ENCODE measurements around the gene PROKR2. TPM values are rescaled to one million over a fixed set of nuclear protein-coding genes. Genes with fewer than 3 reads are reported as not detected.

The PROKR2 gene
- total and polyA plus RNA-seq, 10 of the 15 experiments (the other 5 are each of a cell fraction or from before 2014, with no cell fraction given), result not detected

DNA sequence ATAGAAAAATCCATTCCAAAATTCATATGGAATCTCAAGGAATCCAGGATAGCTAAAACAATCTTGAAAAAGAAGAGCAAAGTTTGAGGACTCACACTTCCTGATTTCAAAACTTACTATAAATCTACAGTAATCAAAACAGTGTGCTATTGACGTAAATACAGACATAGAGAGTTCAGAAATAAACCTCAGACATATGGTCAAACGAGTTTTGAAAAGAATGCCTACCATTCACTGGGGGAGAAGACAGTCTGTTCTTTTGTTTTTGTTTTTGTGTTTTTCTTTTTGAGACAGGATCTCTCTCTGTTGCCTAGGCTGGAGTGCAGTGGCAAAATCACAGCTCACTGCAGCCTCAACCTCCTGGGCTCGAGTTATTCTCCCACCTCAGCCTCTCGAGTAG is 25.3 kb upstream of the PROKR2 start:
- FAIRE-seq (no peak), ATAC-seq (no peak), DNase-seq (ENCODE audit: low read depth, low spot score) (no peak)
- TF ChIP-seq NFYB (IDR thresholded peaks at IDR 0.05; ENCODE audit: insufficient read depth, low read depth, low read length) (no peak), RCOR1 (conservative IDR thresholded peaks at IDR 0.05; ENCODE audit: low read depth, low read length) (no peak), TAF1 (IDR thresholded peaks at IDR 0.05; ENCODE audit: borderline replicate concordance, low read depth, low read length) (no peak), POLR2AphosphoS2 (IDR thresholded peaks at IDR 0.05; ENCODE audit: low read depth, low read length) (no peak), FOXM1 (IDR thresholded peaks at IDR 0.05; ENCODE audit: low read depth, low read length) (no peak), TARDBP (IDR thresholded peaks at IDR 0.05; ENCODE audit: borderline replicate concordance) (no peak), LARP7 (IDR thresholded peaks at IDR 0.05) (no peak), CHD4 (IDR thresholded peaks at IDR 0.05) (no peak), KDM1A (IDR thresholded peaks at IDR 0.05; ENCODE audit: borderline replicate concordance) (no peak), MTA2 (IDR thresholded peaks at IDR 0.05; ENCODE audit: low read depth) (no peak)
- TF ChIP-seq, protein P1, sequence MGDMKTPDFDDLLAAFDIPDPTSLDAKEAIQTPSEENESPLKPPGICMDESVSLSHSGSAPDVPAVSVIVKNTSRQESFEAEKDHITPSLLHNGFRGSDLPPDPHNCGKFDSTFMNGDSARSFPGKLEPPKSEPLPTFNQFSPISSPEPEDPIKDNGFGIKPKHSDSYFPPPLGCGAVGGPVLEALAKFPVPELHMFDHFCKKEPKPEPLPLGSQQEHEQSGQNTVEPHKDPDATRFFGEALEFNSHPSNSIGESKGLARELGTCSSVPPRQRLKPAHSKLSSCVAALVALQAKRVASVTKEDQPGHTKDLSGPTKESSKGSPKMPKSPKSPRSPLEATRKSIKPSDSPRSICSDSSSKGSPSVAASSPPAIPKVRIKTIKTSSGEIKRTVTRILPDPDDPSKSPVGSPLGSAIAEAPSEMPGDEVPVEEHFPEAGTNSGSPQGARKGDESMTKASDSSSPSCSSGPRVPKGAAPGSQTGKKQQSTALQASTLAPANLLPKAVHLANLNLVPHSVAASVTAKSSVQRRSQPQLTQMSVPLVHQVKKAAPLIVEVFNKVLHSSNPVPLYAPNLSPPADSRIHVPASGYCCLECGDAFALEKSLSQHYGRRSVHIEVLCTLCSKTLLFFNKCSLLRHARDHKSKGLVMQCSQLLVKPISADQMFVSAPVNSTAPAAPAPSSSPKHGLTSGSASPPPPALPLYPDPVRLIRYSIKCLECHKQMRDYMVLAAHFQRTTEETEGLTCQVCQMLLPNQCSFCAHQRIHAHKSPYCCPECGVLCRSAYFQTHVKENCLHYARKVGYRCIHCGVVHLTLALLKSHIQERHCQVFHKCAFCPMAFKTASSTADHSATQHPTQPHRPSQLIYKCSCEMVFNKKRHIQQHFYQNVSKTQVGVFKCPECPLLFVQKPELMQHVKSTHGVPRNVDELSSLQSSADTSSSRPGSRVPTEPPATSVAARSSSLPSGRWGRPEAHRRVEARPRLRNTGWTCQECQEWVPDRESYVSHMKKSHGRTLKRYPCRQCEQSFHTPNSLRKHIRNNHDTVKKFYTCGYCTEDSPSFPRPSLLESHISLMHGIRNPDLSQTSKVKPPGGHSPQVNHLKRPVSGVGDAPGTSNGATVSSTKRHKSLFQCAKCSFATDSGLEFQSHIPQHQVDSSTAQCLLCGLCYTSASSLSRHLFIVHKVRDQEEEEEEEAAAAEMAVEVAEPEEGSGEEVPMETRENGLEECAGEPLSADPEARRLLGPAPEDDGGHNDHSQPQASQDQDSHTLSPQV (IDR thresholded peaks at IDR 0.05), result no peak
- TF ChIP-seq, protein P2, sequence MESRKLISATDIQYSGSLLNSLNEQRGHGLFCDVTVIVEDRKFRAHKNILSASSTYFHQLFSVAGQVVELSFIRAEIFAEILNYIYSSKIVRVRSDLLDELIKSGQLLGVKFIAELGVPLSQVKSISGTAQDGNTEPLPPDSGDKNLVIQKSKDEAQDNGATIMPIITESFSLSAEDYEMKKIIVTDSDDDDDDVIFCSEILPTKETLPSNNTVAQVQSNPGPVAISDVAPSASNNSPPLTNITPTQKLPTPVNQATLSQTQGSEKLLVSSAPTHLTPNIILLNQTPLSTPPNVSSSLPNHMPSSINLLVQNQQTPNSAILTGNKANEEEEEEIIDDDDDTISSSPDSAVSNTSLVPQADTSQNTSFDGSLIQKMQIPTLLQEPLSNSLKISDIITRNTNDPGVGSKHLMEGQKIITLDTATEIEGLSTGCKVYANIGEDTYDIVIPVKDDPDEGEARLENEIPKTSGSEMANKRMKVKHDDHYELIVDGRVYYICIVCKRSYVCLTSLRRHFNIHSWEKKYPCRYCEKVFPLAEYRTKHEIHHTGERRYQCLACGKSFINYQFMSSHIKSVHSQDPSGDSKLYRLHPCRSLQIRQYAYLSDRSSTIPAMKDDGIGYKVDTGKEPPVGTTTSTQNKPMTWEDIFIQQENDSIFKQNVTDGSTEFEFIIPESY (IDR thresholded peaks at IDR 0.05), result no peak
- Histone ChIP-seq H3K4me2 (ENCODE audit: control insufficient read depth, insufficient read depth) (no peak overlapping the region), H3K36me3 (ENCODE audit: control insufficient read depth in 2 of 2, insufficient read depth in 2 of 2, low read length in 1 of 2) (no peaks in the 10 kb centered on the region), H3K27ac (ENCODE audit: control insufficient read depth, insufficient read depth) (no peak overlapping the region), H3K9ac (ENCODE audit: control insufficient read depth, insufficient read depth, low read length) (no peak overlapping the region), H3K4me3 (no peak overlapping the region), H2AFZ (ENCODE audit: control insufficient read depth, low read depth, low read length) (no peak overlapping the region), H4K20me1 (ENCODE audit: control insufficient read depth, insufficient read depth) (no peaks in the 10 kb centered on the region), H3K79me2 (ENCODE audit: control insufficient read depth, insufficient read depth, low read length) (no peaks in the 10 kb centered on the region), H3K4me1 (ENCODE audit: control insufficient read depth, insufficient read depth, low read length) (no peaks in the 10 kb centered on the region), H3K27me3 (replicated peaks in 1 of 2; ENCODE audit: control insufficient read depth in 2 of 2, insufficient read depth in 2 of 2, low read length in 1 of 2) (no peaks in the 10 kb centered on the region), H3K9me3 (replicated peaks; ENCODE audit: control insufficient read depth, insufficient read depth, low read length) (no peaks in the 10 kb centered on the region)
- CTCF ChIA-PET, result no interaction called here
- RAD21 ChIA-PET (ENCODE audit: unreplicated experiment), result no interaction called here
- SMC1A ChIA-PET (ENCODE audit: uncharacterized antibody, unreplicated experiment), result no interaction called here
- WGBS (ENCODE audit: insufficient coverage, insufficient replicate concordance, low lambda C conversion rate, missing lambda C conversion rate), result 0% methylated on average over 4 of the region's 4 CpGs
- in situ Hi-C loops (cut with MboI) (no loop called here), intact Hi-C loops (cut with micrococcal nuclease; ENCODE audit: unreplicated experiment) (no loop called here)
- POLR2A ChIA-PET, result no interaction called here
- no TSS peak for BruUV-seq (replicated peaks)

Data from GM12878 (cell line).